Femur (tissue), 1 donor: ENCODE results near the gene MYO1C.

Source experiments
- DNase-seq: peaks from one replicate; pipeline ENCODE4 v3.0.0-alpha.2; 2017

The MYO1C gene

GRCh38 chr17:1484676-1485422 is 7.6 kb downstream of the MYO1C start:
- no peak for DNase-seq

DNA sequence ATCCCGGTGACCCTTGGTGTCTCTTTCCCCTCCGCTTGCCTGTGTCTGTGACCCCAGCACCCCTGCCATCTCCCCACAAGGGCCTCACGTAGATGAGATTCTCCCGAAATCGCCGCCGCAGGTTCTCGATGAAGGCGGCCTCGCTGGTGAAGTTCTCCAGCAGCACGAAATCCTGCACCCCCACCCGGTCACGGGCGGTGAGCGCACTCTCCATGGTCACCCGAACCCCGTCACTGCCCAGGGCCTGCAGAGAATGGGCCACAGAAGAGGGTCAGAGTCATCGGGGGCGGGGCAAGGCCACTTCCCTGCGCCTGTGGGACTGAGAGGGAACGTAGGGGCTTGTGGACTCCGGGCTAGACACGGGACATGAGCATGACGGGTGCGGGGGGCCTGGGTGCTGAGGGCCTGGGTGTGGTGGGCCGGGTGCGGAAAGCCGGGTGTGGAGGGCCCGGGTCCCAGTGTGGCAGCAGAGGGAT is 8.4 kb downstream of the MYO1C start:
- DNase-seq = no peak

GRCh38 chr17:1482680-1483079 is 9.8 kb downstream of the MYO1C start:
- DNase-seq = no peak

DNA sequence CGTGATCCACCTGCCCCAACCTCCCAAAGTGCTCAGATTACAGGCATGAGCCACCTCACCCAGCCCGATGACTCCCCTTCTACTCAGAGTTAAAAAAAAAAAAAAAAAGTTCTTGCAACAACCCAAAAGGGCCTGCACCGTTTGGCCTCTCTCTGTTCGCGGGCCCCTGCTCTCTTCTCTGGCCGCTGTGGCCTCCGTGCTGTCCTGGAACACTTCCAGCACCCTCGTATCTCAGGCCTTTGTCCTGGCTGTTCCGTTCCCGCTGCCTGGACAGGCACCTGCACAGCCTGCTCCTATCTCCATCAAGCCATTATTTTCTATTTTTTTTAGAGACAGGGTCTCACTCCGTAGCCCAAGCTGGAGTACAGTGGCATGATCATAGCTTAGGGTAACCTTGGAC is 10.8 kb downstream of the MYO1C start:
- DNase-seq = no peak

DNA sequence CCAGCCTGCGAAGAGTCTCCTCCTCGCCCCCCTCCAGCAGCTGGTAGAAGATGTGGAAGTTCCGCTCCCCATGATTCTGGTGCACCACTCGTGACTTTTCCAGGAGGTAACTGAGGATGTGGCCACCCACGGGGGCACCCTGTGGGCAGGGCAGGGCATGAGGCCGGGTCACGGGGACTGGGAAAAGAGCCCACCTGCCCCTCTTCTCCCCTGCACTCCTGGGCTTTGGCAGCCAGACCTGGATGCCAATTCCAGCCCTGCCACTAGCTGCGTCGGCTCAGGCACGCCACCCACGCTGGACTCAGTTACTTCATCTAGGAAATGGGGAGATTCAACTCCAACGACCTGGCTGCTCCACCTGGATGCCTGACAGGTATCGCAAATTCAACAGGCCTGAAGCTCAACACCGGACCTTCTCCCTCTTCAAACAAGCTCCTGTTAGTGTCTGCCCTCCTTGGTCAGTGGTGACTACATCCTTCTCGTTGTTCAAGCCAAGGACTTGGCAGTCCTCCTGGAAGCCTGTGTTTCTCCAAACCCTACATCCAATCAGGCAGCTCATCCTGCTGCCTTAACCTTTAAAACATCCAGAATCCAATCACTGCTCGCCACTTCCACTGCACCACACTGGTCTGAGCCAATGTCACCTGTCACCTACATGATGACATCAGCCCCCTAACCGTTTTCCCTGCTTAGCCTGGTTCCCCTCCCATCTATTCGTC is 11.6 kb downstream of the MYO1C start:
- no peak for DNase-seq

- DNase-seq = no peak
Measured at GRCh38 chr17:1478418-1478817, 14.1 kb downstream of the MYO1C start.

DNA sequence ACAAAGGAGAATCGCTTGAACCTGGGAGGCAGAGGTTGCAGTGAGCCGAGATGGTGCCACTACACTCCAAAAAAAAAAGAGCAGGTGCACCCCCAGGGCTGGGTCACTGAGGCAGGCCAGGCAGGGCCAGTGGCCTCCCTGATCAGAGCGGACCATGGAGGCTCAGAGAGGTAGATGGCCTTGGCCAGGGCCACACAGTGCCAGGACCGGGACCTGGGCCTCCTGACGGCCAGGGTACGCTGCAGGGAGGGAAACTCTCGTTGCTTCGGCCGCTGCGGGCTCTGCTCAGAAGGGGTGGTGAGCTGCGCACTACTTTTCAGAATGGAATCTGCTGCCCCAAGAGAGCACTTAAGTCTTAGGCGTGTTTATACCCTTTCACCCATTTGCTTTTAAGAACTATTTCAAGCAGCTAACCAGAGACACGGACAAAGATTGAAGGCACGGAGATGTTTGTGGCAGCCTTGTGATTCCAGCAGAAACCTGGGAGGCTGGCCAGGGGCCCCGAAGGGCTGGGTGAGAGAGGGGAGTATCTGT is 17.1 kb downstream of the MYO1C start:
- no peak for DNase-seq

- DNase-seq = no peak
Measured at GRCh38 chr17:1474402-1475189, 17.9 kb downstream of the MYO1C start.

DNA sequence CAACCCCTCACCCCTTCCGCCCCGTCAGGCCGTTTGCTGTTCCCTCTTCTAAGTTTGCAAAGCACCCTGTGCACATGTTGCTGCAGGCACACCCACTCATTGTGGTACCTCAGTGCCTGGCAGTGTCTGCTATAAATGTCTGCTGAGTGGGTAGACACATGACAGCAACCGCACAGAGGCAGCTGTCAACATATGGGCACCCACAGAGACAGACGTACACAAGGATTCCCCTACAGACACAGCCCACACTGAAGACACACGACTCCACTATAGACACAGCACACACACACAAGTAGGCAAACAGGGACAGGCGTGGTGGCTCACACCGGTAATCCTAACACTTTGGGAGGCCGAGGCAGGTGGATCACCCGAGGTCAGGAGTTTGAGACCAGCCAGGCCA is 18.6 kb downstream of the MYO1C start:
- no peak for DNase-seq

- no peak for DNase-seq
Measured at GRCh38 chr17:1473170-1473569, 19.3 kb downstream of the MYO1C start.

- DNase-seq = no peak
Measured at GRCh38 chr17:1471911-1472821, 20.3 kb downstream of the MYO1C start.

- DNase-seq = no peak
Measured at GRCh38 chr17:1471490-1471889, 21.0 kb downstream of the MYO1C start.

DNA sequence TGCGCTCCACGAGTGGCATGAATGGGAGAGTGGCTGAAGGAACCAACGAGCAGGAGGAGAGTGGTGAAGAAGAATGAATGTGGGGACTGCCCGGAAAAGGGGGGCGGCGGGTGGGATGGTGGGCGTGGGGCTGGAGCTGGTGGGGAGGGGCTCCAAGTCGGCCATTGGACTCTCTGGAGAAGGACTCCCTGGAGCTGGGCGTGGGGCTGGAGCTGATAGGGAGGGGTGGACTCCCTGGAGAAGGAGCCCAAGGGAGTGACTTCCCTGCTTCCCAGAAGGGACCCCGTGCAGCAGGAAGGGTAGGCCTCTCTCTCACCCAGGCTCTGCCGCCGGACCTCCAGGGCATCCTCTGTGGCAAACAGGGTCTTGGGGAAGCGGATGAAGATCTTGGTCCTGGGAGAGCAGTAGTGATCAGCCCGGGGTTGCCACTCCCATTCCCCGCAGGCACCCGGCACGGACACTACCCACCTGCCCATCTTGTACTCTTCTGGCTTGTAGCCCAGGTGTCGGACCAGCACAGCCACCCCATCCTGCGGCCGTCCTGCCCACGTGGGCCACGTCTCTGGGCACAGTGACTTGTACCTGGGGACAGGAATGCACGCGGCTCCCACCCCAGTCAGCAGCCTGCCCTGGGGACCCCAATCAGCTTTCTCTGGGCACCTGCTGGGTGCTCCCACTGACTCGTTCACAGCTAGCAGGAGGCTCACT is 21.6 kb downstream of the MYO1C start:
- DNase-seq = no peak

DNA sequence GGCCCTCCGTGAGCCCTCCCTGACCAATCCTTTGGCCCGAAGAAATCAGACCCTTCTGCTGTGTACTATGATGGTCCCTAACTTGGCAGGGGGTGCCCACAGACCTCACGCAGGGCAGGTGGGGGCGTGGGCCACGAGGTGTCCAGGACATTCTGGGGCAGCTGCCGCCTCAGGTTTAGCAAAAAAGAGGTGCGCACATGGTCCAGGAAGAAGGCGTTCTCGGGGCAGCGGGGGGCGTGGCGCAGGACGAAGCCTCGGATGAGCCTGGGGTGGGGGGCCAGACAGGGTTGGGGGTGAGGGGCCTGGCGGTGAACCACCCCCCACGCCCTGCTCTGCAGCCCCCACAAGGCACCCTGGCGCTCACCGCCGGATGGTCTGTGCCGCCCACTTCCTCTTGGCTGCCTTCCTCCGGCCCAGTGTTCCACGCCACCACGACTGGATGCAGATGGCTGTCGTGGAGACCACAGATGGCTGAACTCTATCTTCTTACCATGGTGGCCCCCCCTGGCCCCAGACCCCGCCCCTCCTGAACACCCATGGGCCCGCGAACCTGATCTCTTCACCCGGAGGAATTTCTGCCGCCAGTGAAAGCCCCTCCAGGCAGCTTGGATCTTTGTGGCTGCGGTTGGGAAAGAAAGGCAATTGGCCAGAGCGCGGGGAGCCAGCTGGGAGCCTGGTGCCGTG is 22.3 kb downstream of the MYO1C start:
- no peak for DNase-seq

DNA sequence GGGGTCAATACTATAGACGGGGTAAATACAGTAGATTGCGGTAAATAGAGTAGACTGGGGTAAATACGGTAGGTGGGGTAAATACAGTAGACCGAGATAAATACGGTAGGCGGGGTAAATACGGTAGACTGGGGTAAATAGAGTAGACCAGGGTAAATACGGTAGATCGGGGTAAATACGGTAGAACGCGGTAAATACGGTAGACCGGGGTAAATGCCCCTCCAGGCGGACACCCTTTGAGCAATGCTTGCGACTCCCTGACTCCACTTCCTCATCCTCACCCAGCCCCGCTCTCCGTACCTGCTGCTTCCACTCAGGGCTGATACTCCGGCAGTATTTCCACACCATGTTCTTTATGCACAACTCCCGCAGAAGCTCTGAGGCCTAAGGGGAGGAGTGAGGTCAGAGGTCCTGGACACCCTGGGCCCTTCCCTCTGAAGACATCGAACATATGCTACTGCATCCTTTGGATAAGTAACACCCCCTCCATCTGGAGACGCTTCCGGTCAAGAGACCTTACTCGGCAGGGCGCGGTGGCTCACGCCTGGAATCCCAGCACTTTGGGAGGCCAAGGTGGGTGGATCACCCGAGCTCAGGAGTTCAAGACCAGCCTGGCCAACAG is 23.1 kb downstream of the MYO1C start:
- no peak for DNase-seq

DNA sequence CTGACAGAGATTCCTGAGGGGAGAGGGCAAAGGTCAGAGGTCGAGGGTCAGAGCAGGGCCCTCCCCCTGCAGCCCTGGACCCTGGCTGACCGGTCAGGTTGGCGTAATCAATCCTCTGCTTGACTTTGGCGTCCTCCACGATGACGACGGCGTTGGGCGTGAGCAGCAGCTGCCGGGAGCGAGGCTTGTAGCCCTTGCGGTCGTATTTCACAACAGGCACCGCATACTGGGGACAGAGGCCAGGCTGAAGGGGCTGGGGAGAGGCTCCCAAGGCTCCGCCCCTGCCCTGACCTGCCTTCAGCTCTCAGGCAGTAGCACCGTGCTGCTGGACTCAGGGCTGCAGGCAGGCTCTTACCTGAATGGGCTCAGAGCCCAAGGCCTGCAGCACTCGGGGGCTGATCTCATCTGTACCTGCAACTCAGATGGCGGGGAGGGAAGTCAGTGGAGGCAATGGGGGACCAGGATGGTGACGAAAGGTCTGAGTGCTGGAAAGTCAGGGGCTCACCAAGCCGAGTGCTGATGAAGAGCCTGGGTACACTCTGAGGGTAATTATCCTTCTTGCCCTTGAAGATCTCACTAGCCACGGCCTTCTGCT is 24.5 kb downstream of the MYO1C start:
- peak; percentile 76 for DNase-seq

- no peak for DNase-seq
Measured at GRCh38 chr17:1467258-1467657, 25.2 kb downstream of the MYO1C start.

GRCh38 chr17:1464186-1464585 is 28.3 kb downstream of the MYO1C start:
- DNase-seq = no peak

- DNase-seq = no peak
Measured at GRCh38 chr17:1462164-1463112, 30.0 kb downstream of the MYO1C start.
